ENCODE measurements around the gene GAMT.

DNA sequence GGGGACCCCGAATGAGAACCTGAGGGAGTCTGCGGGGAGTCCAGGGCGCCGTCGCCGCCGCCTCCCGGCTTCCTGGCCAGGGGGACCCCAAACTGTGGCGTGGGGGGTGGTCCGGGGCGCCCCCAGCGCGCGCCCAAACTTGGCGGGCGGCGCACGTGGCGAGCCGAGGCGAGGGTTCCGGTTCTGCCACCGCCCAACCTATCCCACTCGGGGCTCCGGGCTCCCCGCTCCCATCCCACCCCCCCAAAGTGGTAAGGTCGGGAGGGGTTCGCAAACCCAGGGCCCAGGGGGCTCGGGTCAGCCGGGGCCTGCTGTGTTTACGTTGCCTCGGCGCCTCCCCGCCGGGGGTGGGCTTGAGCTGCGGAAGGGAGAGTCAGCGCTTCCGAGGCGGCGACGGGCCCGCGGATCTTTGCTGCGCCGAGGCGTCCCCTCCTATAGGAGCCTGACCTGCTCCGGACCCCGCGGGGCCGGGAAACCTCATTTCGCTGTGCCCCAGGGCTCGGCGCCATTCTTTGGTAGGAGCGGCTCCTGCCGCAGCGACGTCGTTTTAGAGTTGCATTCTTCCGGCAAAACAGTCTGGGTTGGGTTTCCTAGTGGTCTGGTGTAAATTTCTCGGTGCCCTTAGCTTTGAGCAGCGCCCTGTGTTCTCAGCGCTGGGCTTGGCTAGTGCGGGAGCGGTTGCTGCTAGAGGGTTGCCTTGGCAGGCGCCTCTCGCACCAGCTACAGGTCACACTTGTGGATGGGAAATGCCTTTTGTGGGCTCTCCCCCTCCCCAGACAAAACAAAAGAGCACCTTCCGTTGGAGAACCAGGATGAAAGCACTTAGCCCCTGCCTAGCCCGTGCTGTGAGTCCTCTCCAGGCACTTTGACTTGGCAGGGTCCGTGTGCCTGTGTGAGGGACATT lies 7.2 kb upstream of the GAMT start:
- TF ChIP-seq POLR2AphosphoS5 (IDR thresholded peaks at IDR 0.05; ENCODE audit: borderline replicate concordance, low read depth, low read length) (no peak), EZH2 (IDR thresholded peaks at IDR 0.05) (no peak), FOXP2 (optimal IDR thresholded peaks at IDR 0.05; ENCODE audit: control extremely low read depth, extremely low read length, insufficient read depth) (no peak)

Measured in SK-N-MC (cell line).